GM12878 (cell line): Measurements from ENCODE around the gene OTOS. TPM values are rescaled to one million over a fixed set of nuclear protein-coding genes. Genes with fewer than 3 reads are reported as not detected.

Experiments
- ATAC-seq: fragments of 200-7000 bp; cut with Tn5 transposase; 3 replicates; pipeline ENCODE4 v1.9.1; 2020; ENCODE audit warnings: mild to moderate bottlenecking, moderate library complexity
- BruUV-seq: library from RNA; stranded (reverse); fragments of 400-500 nt; replicated peaks from 2 replicates; lab custom pipeline; 2021; lab: Mats Ljungman, UMichigan
- CTCF ChIA-PET: fragments of 300-600 bp; sonication (Branson Sonifier 250); formaldehyde crosslinking; extraction: SDS; loops from one replicate; lab custom pipeline; 2021; ENCODE audit warnings: inconsistent platforms; lab: Yijun Ruan, JAX
- POLR2A ChIA-PET: fragments of 350-600 bp; formaldehyde crosslinking; extraction: SDS; loops from one replicate; lab custom pipeline; 2021; ENCODE audit warnings: inconsistent platforms; lab: Charles Lee
- RAD21 ChIA-PET: fragments of 300-600 bp; sonication (Branson Sonifier 250); formaldehyde crosslinking; loops from one replicate; lab custom pipeline; 2023; ENCODE audit warnings: antibody characterized with exemption; ENCODE audit not compliant: unreplicated experiment; lab: Charles Lee
- SMC1A ChIA-PET: fragments of 300-600 bp; sonication (Branson Sonifier 250); formaldehyde crosslinking; loops from one replicate; lab custom pipeline; 2023; ENCODE audit not compliant: unreplicated experiment, uncharacterized antibody; lab: Charles Lee
- DNase-seq: peaks from one replicate; pipeline ENCODE4 v3.0.0-alpha.2; 2011; ENCODE audit warnings: low read depth, low spot score
- FAIRE-seq: peaks from 3 replicates; lab custom pipeline; 2011; peaks lifted over from hg19 to GRCh38; lab: Jason Lieb, UNC
- H2AFZ ChIP-seq: 2 replicates; pipeline ENCODE4 v1.6.0; 2011; ENCODE audit warnings: low read depth, low read length, control low read depth; ENCODE audit not compliant: control insufficient read depth
- H3K27ac ChIP-seq: 2 replicates; pipeline ENCODE4 v1.5.1; 2011; ENCODE audit warnings: control low read depth; ENCODE audit not compliant: control insufficient read depth, insufficient read depth
- H3K27me3 ChIP-seq, 2 experiments: replicated peaks in 1 of 2; 2 replicates each; pipeline versions ENCODE4 v1.6.0 to v1.6.1; 2011; ENCODE audit warnings: low read length in 1 of 2; ENCODE audit not compliant: control insufficient read depth in 2 of 2, insufficient read depth in 2 of 2
- H3K36me3 ChIP-seq, 2 experiments: 2 replicates each; pipeline ENCODE4 v1.5.1; 2011; ENCODE audit warnings: low read length in 1 of 2; ENCODE audit not compliant: control insufficient read depth in 2 of 2, insufficient read depth in 2 of 2
- H3K4me1 ChIP-seq: 2 replicates; pipeline ENCODE4 v1.6.1; 2011; ENCODE audit warnings: mild to moderate bottlenecking, low read length, moderate library complexity, mixed read lengths; ENCODE audit not compliant: control insufficient read depth, insufficient read depth
- H3K4me2 ChIP-seq: 2 replicates; pipeline ENCODE4 v1.6.0; 2011; ENCODE audit warnings: control low read depth; ENCODE audit not compliant: control insufficient read depth, insufficient read depth
- H3K4me3 ChIP-seq: fragments of 200-600 bp; sonication (generic); 2 replicates; pipeline ENCODE4 v1.5.1; 2016
- H3K79me2 ChIP-seq: 2 replicates; pipeline ENCODE4 v1.6.0; 2011; ENCODE audit warnings: low read length; ENCODE audit not compliant: control insufficient read depth, insufficient read depth
- H3K9ac ChIP-seq: 2 replicates; pipeline ENCODE4 v1.8.0; 2011; ENCODE audit warnings: low read length, control low read depth, mixed read lengths; ENCODE audit not compliant: control insufficient read depth, insufficient read depth
- H3K9me3 ChIP-seq: replicated peaks from 3 replicates; pipeline ENCODE4 v1.5.1; 2011; ENCODE audit warnings: mild to moderate bottlenecking, low read length; ENCODE audit not compliant: control insufficient read depth, insufficient read depth
- H4K20me1 ChIP-seq: 2 replicates; pipeline ENCODE4 v1.6.0; 2011; ENCODE audit not compliant: control insufficient read depth, insufficient read depth
- CHD4 ChIP-seq: fragments of 200-600 bp; sonication (generic); IDR thresholded peaks from 2 replicates; pipeline ENCODE4 v1.6.1; 2016; ENCODE audit warnings: mild to moderate bottlenecking
- CREB1 ChIP-seq: IDR thresholded peaks from 2 replicates; pipeline ENCODE4 v1.6.1; 2012; ENCODE audit warnings: low read depth, mild to moderate bottlenecking, inconsistent platforms
- CREM ChIP-seq: IDR thresholded peaks from 2 replicates; pipeline ENCODE4 v1.6.1; 2014; ENCODE audit warnings: antibody characterized with exemption, low read depth
- E2F8 ChIP-seq: fragments of 450-650 bp; IDR thresholded peaks from 2 replicates; pipeline ENCODE4 v1.6.1; 2018; ENCODE audit warnings: mild to moderate bottlenecking, low read depth, moderate library complexity; ENCODE audit not compliant: partially characterized antibody
- JUNB ChIP-seq: IDR thresholded peaks from 2 replicates; pipeline ENCODE4 v1.6.1; 2016; ENCODE audit warnings: antibody characterized with exemption, mild to moderate bottlenecking
- MYB ChIP-seq: fragments of 150-350 bp; IDR thresholded peaks from 2 replicates; pipeline ENCODE4 v1.6.1; 2014; ENCODE audit warnings: mild to moderate bottlenecking, low read depth, low read length, borderline replicate concordance
- NBN ChIP-seq: fragments of 450-650 bp; IDR thresholded peaks from 2 replicates; pipeline ENCODE4 v1.6.1; 2016
- NFIC ChIP-seq: IDR thresholded peaks from 2 replicates; pipeline ENCODE4 v1.6.1; 2012; ENCODE audit warnings: low read depth, mild to moderate bottlenecking, inconsistent platforms, low read length, moderate library complexity
- PAX5 ChIP-seq: IDR thresholded peaks from 2 replicates; pipeline ENCODE4 v1.6.1; 2011; ENCODE audit warnings: low read depth, low read length, borderline replicate concordance
- RELA ChIP-seq: fragments of 450-650 bp; IDR thresholded peaks from 2 replicates; pipeline ENCODE4 v1.8.0; 2014; ENCODE audit warnings: borderline replicate concordance; ENCODE audit not compliant: partially characterized antibody
- ZBTB40 ChIP-seq: fragments of 450-650 bp; IDR thresholded peaks from 2 replicates; pipeline ENCODE4 v1.6.1; 2016; ENCODE audit warnings: mild to moderate bottlenecking, moderate library complexity, borderline replicate concordance
- ZNF687 ChIP-seq: fragments of 450-650 bp; IDR thresholded peaks from 2 replicates; pipeline ENCODE4 v1.6.1; 2017; ENCODE audit warnings: mild to moderate bottlenecking, moderate library complexity
- WGBS: methylation state at CpG from one replicate; pipeline ENCODE4 v1.1.6; 2016; ENCODE audit warnings: low lambda C conversion rate; ENCODE audit not compliant: insufficient replicate concordance, insufficient coverage; ENCODE audit errors: missing lambda C conversion rate; 5-methylcytosine and 5-hydroxymethylcytosine counted together
- in situ Hi-C: fragments of 300-500 bp; cut with MboI; formaldehyde crosslinking; loops from 9 replicates; pipeline ENCODE4 v1.14.3; 2018; ENCODE audit warnings: mixed read lengths
- intact Hi-C: fragments of 100-400 bp; cut with micrococcal nuclease; formaldehyde crosslinking; loops from one replicate; pipeline ENCODE4 v1.14.2; 2022; ENCODE audit not compliant: unreplicated experiment
- polyA plus RNA-seq, 11 experiments: library from polyadenylated mRNA; depleted of rRNA in 4 of 11; unstranded in 6 of 11; stranded (reverse) in 5 of 11; fragments of >200 nt; fragmentation: Nextera tagmentation in 4 of 11; fragmentation: Illumina TruSeq in 1 of 11; extraction: Ambion mirVana in 4 of 11; extraction: Trizol in 1 of 11; gene quantifications; 1 replicate in 1 of 11; 2 replicates in 10 of 11; pipeline versions ENCODE4 v1.2.1 to v1.2.3, GENCODE V29; 2011 to 2016; ENCODE audit warnings: inconsistent platforms in 2 of 11, missing spikeins in 2 of 11, low read depth in 1 of 11
- total RNA-seq, 4 experiments: library from RNA; depleted of rRNA in 3 of 4; stranded (reverse); fragments of >200 nt in 3 of 4; fragmentation: Illumina TruSeq in 1 of 4; extraction: Trizol in 1 of 4; gene quantifications; 2 replicates each; pipeline versions ENCODE4 v1.2.1 to v1.2.3, GENCODE V29; 2013 to 2021

The OTOS gene
- total and polyA plus RNA-seq, 10 of the 15 experiments (the other 5 are each of a cell fraction or from before 2014, with no cell fraction given) = not detected

GRCh38 chr2:240145461-240145860 is 5.0 kb upstream of the OTOS start:
- POLR2A ChIA-PET = no interaction called here
- no peak for DNase-seq
- SMC1A ChIA-PET = interaction anchor here (1.0 kb wide), 2 partner anchors 31 to 82 kb away, joined by 3 read pairs; no protein-coding TSS in a partner anchor
- TF ChIP-seq CREB1 = no peak
- TF ChIP-seq CHD4 = no peak
- no peak for TF ChIP-seq PAX5
- TF ChIP-seq E2F8 = no peak
- TF ChIP-seq ZNF687 = no peak
- TF ChIP-seq NFIC = no peak
- TF ChIP-seq RELA = no peak
- no peak for TF ChIP-seq CREM
- TF ChIP-seq MYB = no peak
- TF ChIP-seq JUNB = no peak
- no peak for TF ChIP-seq NBN
- TF ChIP-seq ZBTB40 = no peak

More at GRCh38 chr2:240145461-240145860, 5.0 kb upstream of the OTOS start:
- Histone ChIP-seq H3K4me2 (no peak overlapping the region), H3K27ac (no peak overlapping the region), H3K4me1 (no peaks in the 10 kb centered on the region), H3K9me3 (no peaks in the 10 kb centered on the region; the same call in 2 of the 3 replicates), H4K20me1 (no peaks in the 10 kb centered on the region), H3K27me3 (peaks cover 0 to 2% of the 10 kb centered on the region in 2 experiments; a peak in 2 of 4 replicates), H2AFZ (no peak overlapping the region), H3K79me2 (no peaks in the 10 kb centered on the region), H3K9ac (no peak overlapping the region), H3K36me3 (no peaks in the 10 kb centered on the region), H3K4me3 (no peak overlapping the region)
- WGBS = 42% methylated on average over 13 of the region's 13 CpGs
- no TSS peak for BruUV-seq
- CTCF ChIA-PET = interaction anchor here (6.1 kb wide), 1 partner anchor 85 kb away, joined by 78 read pairs; no protein-coding TSS in a partner anchor
- no peak for FAIRE-seq
- in situ Hi-C loops = loop anchor here (10.0 kb wide), 1 partner anchor 1111 kb away; no protein-coding TSS in a partner anchor
- no peak for ATAC-seq
- RAD21 ChIA-PET = interaction anchor here (0.6 to 1.3 kb wide), 3 partner anchors 75 to 735 kb away, joined by 3 to 8 read pairs (median 4); no protein-coding TSS in a partner anchor
- intact Hi-C loops = loop anchor here (10.0 kb wide), 1 partner anchor 1111 kb away; no protein-coding TSS in a partner anchor
